Adipose tissue (tissue), 3 donors: ENCODE measurements around the gene AK5. TPM values are rescaled to one million over a fixed set of nuclear protein-coding genes. Genes with fewer than 3 reads are reported as not detected.
"Not testable (repeated sequence)": the region's sequence is repeated elsewhere in the genome, so short reads cannot be mapped to it uniquely, and the experiment has no call there.

Experiments used
- H3K27ac ChIP-seq: one replicate; pipeline ENCODE4 v1.5.1; 2013; ENCODE audit warnings: low read depth, low read length
- WGBS, 3 donors: extraction: QIAGEN DNeasy Blood & Tissue Kit; methylation state at CpG; one replicate each; pipeline ENCODE4 v1.1.7; 2013; 5-methylcytosine and 5-hydroxymethylcytosine counted together
- polyA plus RNA-seq, 3 donors: library from polyadenylated mRNA; stranded (reverse); fragments of 200-250 nt; gene quantifications; one replicate each; pipeline ENCODE4 v1.2.3, GENCODE V29; 2013
- donor health status: healthy with polysubstance abuse.
- donor health status: Bipolar disorder and iron deficiency.
- donor health status: healthy.

AK5 gene
- polyA plus RNA-seq, 3 donors: 0.07 to 0.13 (median 0.11) TPM

DNA sequence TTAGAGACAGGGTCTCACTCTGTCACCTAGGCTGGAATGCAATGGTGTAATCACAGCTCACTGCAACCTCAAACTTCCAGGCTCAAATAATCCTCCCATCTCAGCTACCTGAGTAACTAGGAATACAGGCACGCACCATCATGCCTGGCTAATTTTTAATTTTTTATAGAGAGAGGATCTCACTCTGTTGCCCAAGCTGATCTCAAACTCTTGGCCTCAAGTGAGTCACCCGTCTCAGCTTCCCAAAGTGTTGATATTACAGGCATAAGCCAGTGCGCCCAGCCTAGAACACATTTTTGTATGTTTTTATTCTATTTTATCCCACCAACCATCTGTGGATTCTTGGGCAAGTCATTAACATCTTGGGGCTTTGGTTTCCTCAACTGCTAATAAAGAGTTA is 100.5 kb downstream of the AK5 start:
- 82 to 93% (median 91%) methylated on average over 3 of the region's 3 CpGs for WGBS, 3 donors
- H3K27ac ChIP-seq: no peak overlapping the region

DNA sequence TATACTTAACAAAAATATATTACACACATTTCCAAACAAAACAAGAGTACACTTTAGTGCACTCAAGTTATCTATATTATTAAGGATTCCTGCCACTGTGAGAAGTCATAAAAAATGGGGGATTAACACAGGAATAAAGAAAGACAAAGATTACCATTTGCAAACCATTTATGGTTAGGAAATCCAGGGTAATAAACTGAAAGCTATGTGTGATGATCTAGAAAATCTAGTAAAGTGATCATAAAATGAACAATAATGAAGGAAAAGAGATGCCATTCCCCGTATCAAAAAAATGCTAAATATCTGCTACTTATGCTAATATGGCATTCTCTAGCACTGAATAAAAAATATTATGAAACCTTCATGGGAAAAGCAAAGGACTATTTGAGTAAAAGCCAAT is 101.4 kb downstream of the AK5 start:
- WGBS, 3 donors: 85 to 95% (median 91%) methylated on average over 1 of the region's 1 CpG
- H3K27ac ChIP-seq: no peak overlapping the region

GRCh38 chr1:77385551-77385950 is 103.7 kb downstream of the AK5 start:
- 88 to 90% (median 90%) methylated on average over 3 of the region's 3 CpGs for WGBS, 3 donors
- no peak overlapping the region for H3K27ac ChIP-seq

GRCh38 chr1:77386276-77386675 is 104.5 kb downstream of the AK5 start:
- H3K27ac ChIP-seq: no peak overlapping the region

DNA sequence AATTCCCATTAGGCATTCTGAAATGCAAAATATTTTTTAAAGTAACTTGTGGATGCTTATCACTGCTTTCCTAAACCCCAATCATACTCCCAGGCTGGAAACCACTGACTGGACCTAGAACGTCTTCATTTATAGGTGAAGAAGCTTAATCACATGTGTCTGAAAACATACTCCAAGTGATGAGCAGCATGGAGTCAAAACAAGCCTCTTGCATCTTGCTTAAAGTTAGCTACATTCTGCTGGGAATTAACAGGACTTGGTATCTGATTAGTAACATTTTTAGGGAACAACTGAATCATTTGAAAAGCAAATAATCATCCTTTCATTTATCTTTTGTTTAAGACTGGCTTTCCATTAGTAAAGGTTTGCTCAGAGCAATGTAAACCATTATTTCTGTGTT is 105.7 kb downstream of the AK5 start:
- no peak overlapping the region for H3K27ac ChIP-seq
- 50 to 77% (median 62%) methylated on average over 1 of the region's 1 CpG for WGBS, 3 donors

GRCh38 chr1:77388661-77389060 is 106.8 kb downstream of the AK5 start:
- WGBS, 3 donors: 60 to 64% (median 61%) methylated on average over 3 of the region's 3 CpGs
- H3K27ac ChIP-seq: no peak overlapping the region

GRCh38 chr1:77392486-77392885 is 110.7 kb downstream of the AK5 start:
- WGBS, 3 donors: 74 to 86% (median 80%) methylated on average over 4 of the region's 4 CpGs
- H3K27ac ChIP-seq: no peak overlapping the region

DNA sequence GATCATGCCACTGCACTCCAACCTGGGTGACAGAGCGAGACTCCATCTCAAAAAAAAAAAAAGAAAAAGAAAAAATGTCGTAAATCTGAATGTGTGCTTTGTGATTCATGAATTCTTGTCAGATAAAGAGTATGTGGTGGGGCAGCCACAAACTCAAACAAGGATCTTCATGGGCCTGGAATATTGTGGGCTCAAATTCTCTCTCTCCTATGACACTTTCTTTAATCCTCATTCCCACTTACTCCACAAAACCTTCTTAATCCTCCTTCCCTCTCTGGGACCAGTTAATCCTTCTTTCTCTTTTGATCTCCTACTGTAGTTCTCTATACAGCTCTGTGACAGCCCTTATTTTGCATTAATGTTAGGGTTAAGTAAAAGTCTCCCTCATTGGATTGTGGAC is 112.3 kb downstream of the AK5 start:
- WGBS, 3 donors: 36 to 85% (median 81%) methylated on average over 1 to 2 of the region's 2 CpGs
- no peak overlapping the region for H3K27ac ChIP-seq

DNA sequence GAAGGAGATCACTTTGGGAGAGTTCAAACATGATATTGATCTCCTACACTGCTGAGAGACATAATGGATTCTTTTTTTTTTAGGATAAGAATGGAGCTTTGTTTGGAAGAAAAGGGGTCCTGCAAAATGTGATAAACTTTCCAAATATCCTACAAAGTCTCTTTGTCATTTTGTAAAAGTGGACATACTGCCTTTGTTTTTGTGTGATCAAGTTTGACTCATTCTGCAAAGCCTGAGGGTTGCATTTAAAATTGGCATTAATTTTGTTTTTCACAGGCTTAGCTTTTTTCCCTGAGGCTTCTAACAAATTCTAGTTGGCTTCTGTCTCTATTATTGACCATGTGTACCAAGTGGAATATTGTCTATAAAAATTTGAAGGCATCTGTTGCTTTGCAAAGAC is 113.2 kb downstream of the AK5 start:
- no peak overlapping the region for H3K27ac ChIP-seq

- no peak overlapping the region for H3K27ac ChIP-seq
- 58 to 75% (median 65%) methylated on average over 3 of the region's 3 CpGs for WGBS, 3 donors
Measured at GRCh38 chr1:77398152-77398551, 116.3 kb downstream of the AK5 start.

DNA sequence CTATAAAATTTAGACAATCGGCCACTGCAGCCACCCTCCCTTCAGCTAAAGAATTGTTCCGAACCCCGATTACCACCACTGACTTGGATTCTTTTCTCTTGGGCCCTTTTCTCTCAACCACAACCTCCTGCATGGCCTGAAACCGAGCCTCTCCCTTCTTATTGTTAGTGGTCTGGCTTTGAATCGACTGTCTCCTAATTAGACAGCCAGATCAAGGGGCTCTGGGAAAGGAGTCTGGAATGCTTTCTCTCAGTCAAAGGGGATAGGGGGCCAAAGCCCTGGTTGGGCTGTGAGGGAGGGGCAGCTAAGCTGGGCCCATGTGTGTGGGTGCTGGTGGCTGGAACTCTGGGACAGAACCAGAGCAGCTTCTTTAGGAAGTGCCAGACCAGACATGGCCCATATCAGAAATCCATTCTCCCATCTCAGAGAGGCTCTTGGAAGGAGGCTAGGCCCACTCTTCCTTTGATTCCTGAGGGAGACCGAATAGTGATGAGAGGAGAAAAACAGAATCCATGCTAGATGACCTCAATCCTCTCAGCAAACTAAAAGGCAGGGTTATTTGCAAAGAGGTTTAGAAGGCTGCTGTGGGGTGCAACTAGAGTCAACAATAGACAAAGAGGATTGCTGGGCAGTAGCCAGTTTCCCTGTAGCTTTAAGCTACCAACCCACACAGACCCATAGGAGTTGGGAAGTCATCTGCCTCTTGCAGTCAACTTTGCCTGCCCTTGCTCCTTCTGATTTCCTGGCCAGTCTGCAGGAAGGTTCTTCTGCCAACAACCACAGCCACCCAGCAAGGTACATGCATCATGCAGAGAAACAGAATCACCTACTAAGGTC is 117.6 kb downstream of the AK5 start:
- WGBS, 3 donors: 76 to 91% (median 85%) methylated on average over 6 of the region's 6 CpGs
- no peak overlapping the region for H3K27ac ChIP-seq

DNA sequence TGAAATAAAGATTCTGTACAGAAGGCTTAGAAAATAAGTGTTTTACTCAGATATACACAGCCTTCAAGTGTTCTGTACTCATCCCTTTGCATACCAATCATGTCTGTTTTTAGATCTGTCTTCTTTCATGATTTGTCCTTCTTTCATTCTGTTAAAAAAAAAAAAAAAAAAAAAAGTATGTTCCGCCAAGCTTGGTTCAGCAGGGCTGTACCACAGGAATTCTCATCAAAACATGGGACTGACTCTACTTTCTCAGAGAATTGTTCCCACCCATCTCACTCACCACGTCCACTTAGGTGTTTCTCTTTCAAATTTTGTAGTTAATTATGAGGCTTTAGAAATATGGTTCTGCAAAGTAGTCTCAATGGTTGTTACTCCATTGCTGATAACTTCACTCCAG is 119.0 kb downstream of the AK5 start:
- WGBS, 3 donors: 67 to 88% (median 80%) methylated on average over 2 of the region's 2 CpGs
- H3K27ac ChIP-seq: no peak overlapping the region

DNA sequence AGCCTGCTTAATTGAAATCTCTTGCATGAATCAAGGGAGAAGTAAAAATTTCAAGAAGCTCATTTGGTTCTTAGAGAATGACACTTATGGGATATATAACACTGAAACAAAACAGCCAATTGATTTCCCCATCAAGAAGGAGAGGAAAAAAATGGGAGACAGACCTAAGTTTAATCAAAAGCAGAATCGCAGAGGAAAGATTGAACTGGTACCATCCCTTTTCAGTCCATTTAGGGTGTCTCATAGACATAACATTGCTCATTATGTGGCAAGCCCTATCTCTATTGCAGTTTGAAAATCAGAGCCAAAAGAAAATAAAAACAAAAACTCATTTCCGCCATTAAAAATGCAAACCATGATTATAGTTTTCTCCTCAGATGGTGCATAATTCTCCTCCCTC is 119.6 kb downstream of the AK5 start:
- H3K27ac ChIP-seq: no peak overlapping the region
- WGBS, 3 donors: 85 to 96% (median 91%) methylated on average over 2 of the region's 2 CpGs

DNA sequence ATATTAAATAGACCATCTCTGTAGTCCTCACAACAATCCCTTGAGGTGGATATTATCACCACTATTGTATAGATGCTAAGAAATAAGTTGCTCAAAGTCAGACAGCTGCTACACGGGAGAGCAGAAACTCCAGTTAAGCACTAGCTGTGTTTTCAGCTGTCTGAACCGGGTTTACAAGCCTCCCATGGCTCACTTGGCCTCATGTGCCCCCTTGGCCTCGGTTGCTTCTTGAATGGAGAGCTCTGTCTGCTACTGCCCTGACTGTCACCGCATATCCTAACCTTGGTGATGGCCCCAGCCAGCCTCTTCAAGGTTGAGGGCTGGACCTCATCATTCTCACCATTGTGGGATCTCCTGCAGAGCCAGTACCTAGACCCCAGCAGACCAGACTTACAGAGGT is 123.4 kb downstream of the AK5 start:
- H3K27ac ChIP-seq: no peak overlapping the region
- 75 to 84% (median 82%) methylated on average over 4 of the region's 4 CpGs for WGBS, 3 donors

DNA sequence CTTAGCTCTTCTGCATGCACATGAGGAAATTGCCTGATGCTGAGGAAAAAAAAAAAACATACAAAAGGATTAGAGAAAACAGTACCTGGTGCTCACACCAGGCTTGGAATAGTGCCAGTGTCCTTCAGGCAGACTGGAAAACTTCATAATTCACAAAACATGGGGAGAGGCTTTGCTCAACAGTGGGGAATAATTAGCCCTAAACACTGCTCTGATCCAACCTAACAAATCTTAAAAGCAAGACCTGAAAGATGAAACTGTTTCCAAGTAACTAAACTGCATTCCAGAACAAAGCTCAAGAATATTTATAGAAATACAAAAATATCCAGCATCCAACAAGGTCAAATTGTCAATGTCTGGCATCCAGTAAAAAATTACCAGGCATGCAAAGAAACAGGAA is 124.8 kb downstream of the AK5 start:
- H3K27ac ChIP-seq: no peak overlapping the region

DNA sequence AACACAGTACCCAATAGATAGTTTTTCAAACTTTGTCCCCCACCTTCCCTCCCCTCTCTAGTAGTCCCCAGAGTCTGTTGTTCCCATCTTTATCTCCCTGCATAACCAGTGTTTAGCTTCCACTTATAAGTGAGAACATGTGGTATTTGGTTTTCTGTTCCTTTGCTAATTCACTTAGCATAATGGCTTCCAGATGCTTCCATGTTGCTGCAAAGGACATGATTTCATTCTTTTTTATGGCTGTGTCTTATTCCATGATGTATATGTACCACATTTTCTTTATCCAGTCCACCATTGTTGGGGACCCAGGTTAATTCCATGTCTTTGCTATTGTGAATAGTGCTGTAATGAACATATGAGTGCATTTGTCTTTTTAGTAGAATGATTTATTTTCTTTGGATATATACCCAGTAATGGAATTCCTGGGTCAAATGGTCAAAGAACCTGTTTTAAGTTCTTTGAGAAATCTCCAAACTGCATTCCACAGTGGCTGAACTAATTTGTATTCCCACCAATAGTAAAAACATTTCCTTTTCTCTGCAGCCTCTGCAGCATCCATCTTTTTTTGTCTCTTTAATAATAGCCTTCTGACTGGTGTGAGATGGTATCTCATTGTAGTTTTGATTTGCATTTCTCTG is 126.0 kb downstream of the AK5 start:
- H3K27ac ChIP-seq: no peak overlapping the region

GRCh38 chr1:77408933-77409332 is 127.1 kb downstream of the AK5 start:
- WGBS, 3 donors: 78 to 90% (median 86%) methylated on average over 4 of the region's 4 CpGs
- H3K27ac ChIP-seq: not testable (repeated sequence)

GRCh38 chr1:77412069-77412819 is 130.4 kb downstream of the AK5 start:
- 55 to 84% (median 62%) methylated on average over 9 of the region's 9 CpGs for WGBS, 3 donors
- no peak overlapping the region for H3K27ac ChIP-seq

- no peak overlapping the region for H3K27ac ChIP-seq
- WGBS, 3 donors: 48 to 53% (median 50%) methylated on average over 8 of the region's 8 CpGs
Measured at GRCh38 chr1:77412820-77413530, 131.2 kb downstream of the AK5 start.
